HepG2 (cell line): Measurements from ENCODE around the gene ZSWIM5. TPM values are rescaled to one million over a fixed set of nuclear protein-coding genes. Genes with fewer than 3 reads are reported as not detected.
A peak's percentile ranks its signal among the peaks of the same experiment; 100 is the strongest.

Experiments used
- ARNT ChIP-seq: fragments of 450-650 bp; IDR thresholded peaks from 2 replicates; pipeline ENCODE4 v1.6.1; 2017
- ELF1 ChIP-seq: sonication (generic); formaldehyde crosslinking; IDR thresholded peaks from 2 replicates; pipeline ENCODE4 v1.4.0; 2020; ENCODE audit warnings: missing genetic modification reagents
- GTF3A ChIP-seq: sonication (generic); formaldehyde crosslinking; conservative IDR thresholded peaks from 2 replicates; pipeline ENCODE4 v1.4.0; 2020; ENCODE audit warnings: mild to moderate bottlenecking, missing genetic modification reagents
- HNRNPL ChIP-seq: fragments of 200-400 bp; formaldehyde crosslinking; IDR thresholded peaks from 2 replicates; pipeline ENCODE4 v1.6.1; 2017; ENCODE audit warnings: mild to moderate bottlenecking, low read depth, low read length
- KLF9 ChIP-seq: IDR thresholded peaks from 2 replicates; pipeline ENCODE4 v1.6.1; 2016; ENCODE audit warnings: low read depth
- MAFG ChIP-seq: sonication (generic); formaldehyde crosslinking; IDR thresholded peaks from 2 replicates; pipeline ENCODE4 v1.5.1; 2020; ENCODE audit warnings: mild to moderate bottlenecking, missing genetic modification reagents
- PTBP1 ChIP-seq: fragments of 200-400 bp; formaldehyde crosslinking; IDR thresholded peaks from 2 replicates; pipeline ENCODE4 v1.6.1; 2018; ENCODE audit warnings: low read length, low read depth; ENCODE audit not compliant: poor library complexity, severe bottlenecking
- SNAPC2 ChIP-seq: sonication (generic); formaldehyde crosslinking; IDR thresholded peaks from 2 replicates; pipeline ENCODE4 v1.8.1; 2022; ENCODE audit warnings: mild to moderate bottlenecking, missing genetic modification reagents
- STAG1 ChIP-seq: sonication (generic); formaldehyde crosslinking; IDR thresholded peaks from 2 replicates; pipeline ENCODE4 v1.4.0; 2020; ENCODE audit warnings: missing genetic modification reagents
- U2AF1 ChIP-seq: fragments of 200-400 bp; formaldehyde crosslinking; optimal IDR thresholded peaks from 2 replicates; pipeline ENCODE3; 2017; ENCODE audit warnings: mild to moderate bottlenecking, low read depth, low read length
- ZBTB39 ChIP-seq: sonication (generic); formaldehyde crosslinking; IDR thresholded peaks from 2 replicates; pipeline ENCODE4 v1.5.0; 2020; ENCODE audit warnings: missing genetic modification reagents
- ZFP36 ChIP-seq: fragments of 150-350 bp; IDR thresholded peaks from 2 replicates; pipeline ENCODE4 v1.6.1; 2018; ENCODE audit warnings: borderline replicate concordance, low read length, low read depth; ENCODE audit not compliant: partially characterized antibody
- ZIK1 ChIP-seq: sonication (generic); formaldehyde crosslinking; IDR thresholded peaks from 2 replicates; pipeline ENCODE4 v1.5.0; 2020; ENCODE audit warnings: mild to moderate bottlenecking, low read depth, missing genetic modification reagents, borderline replicate concordance
- ZNF12 ChIP-seq: sonication (generic); formaldehyde crosslinking; IDR thresholded peaks from 2 replicates; pipeline ENCODE4 v1.5.0; 2020; ENCODE audit warnings: missing genetic modification reagents
- ZNF264 ChIP-seq: sonication (generic); formaldehyde crosslinking; IDR thresholded peaks from 2 replicates; pipeline ENCODE4 v1.4.0; 2020; ENCODE audit warnings: missing genetic modification reagents
- ZNF3 ChIP-seq: IDR thresholded peaks from 2 replicates; pipeline ENCODE4 v1.7.0; 2017; ENCODE audit warnings: inconsistent platforms
- ZNF326 ChIP-seq: sonication (generic); formaldehyde crosslinking; IDR thresholded peaks from 2 replicates; pipeline ENCODE4 v1.4.0; 2020; ENCODE audit warnings: missing genetic modification reagents, borderline replicate concordance
- ZNF563 ChIP-seq: sonication (generic); formaldehyde crosslinking; IDR thresholded peaks from 2 replicates; pipeline ENCODE4 v1.8.0; 2022; ENCODE audit warnings: mild to moderate bottlenecking, moderate library complexity, missing genetic modification reagents
- ZNF570 ChIP-seq: sonication (generic); formaldehyde crosslinking; IDR thresholded peaks from 2 replicates; pipeline ENCODE4 v1.4.0; 2020; ENCODE audit warnings: mild to moderate bottlenecking, missing genetic modification reagents, borderline replicate concordance
- ZNF703 ChIP-seq: sonication (generic); formaldehyde crosslinking; IDR thresholded peaks from 2 replicates; pipeline ENCODE4 v1.5.1; 2020; ENCODE audit warnings: missing genetic modification reagents, mild to moderate bottlenecking, moderate library complexity, borderline replicate concordance
- polyA plus RNA-seq, 8 experiments: library from polyadenylated mRNA; depleted of rRNA in 3 of 8; stranded (reverse) in 7 of 8; unstranded in 1 of 8; fragments of >200 nt; fragmentation: Illumina TruSeq in 4 of 8; extraction: Trizol in 4 of 8; gene quantifications; 2 replicates each; pipeline versions ENCODE4 v1.2.1 to v1.2.3, GENCODE V29; 2011 to 2016; ENCODE audit warnings: low read depth in 4 of 8, missing spikeins in 1 of 8, mixed read lengths in 1 of 8; ENCODE audit not compliant: insufficient read depth in 1 of 8
- total RNA-seq, 5 experiments: library from RNA; depleted of rRNA; stranded (reverse); fragments of >200 nt; fragmentation: Illumina TruSeq; extraction: Trizol; gene quantifications; 2 replicates each; pipeline ENCODE4 v1.2.3, GENCODE V29; 2016; ENCODE audit warnings: low read depth in 1 of 5
- TF ChIP-seq, protein P1 (sequence below): sonication (generic); formaldehyde crosslinking; IDR thresholded peaks from 2 replicates; pipeline ENCODE4 v1.4.0; 2020; ENCODE audit warnings: missing genetic modification reagents
- TF ChIP-seq, protein P2 (sequence below): IDR thresholded peaks from 2 replicates; pipeline ENCODE4 v1.4.0; 2020; ENCODE audit warnings: mild to moderate bottlenecking, missing genetic modification reagents
- TF ChIP-seq, protein P3 (sequence below): sonication (generic); formaldehyde crosslinking; IDR thresholded peaks from 2 replicates; pipeline ENCODE4 v1.5.0; 2020; ENCODE audit warnings: mild to moderate bottlenecking, missing genetic modification reagents

ZSWIM5 gene
- total and polyA plus RNA-seq, 2 of the 13 experiments (the other 11 are each of a cell fraction or from before 2014, with no cell fraction given), result 11.0 to 20.6 TPM

- TF ChIP-seq, protein P1, sequence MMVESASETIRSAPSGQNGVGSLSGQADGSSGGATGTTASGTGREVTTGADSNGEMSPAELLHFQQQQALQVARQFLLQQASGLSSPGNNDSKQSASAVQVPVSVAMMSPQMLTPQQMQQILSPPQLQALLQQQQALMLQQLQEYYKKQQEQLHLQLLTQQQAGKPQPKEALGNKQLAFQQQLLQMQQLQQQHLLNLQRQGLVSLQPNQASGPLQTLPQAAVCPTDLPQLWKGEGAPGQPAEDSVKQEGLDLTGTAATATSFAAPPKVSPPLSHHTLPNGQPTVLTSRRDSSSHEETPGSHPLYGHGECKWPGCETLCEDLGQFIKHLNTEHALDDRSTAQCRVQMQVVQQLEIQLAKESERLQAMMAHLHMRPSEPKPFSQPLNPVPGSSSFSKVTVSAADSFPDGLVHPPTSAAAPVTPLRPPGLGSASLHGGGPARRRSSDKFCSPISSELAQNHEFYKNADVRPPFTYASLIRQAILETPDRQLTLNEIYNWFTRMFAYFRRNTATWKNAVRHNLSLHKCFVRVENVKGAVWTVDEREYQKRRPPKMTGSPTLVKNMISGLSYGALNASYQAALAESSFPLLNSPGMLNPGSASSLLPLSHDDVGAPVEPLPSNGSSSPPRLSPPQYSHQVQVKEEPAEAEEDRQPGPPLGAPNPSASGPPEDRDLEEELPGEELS (CRISPR knock-in tag), result peak; percentile 94
- TF ChIP-seq ZIK1 (CRISPR knock-in tag) (no peak), ARNT (no peak), ZFP36 (no peak), GTF3A (no peak), ZNF570 (no peak), ZNF3 (CRISPR knock-in tag) (no peak), SNAPC2 (CRISPR knock-in tag) (no peak), ZNF563 (CRISPR knock-in tag) (no peak), PTBP1 (no peak), U2AF1 (no peak), ELF1 (CRISPR knock-in tag) (0 out of 2 replicates have a peak, but pooled peaks have one; percentile 27), ZNF264 (CRISPR knock-in tag) (peak; percentile 39; the same call in 1 of the 2 replicates), HNRNPL (no peak), KLF9 (CRISPR knock-in tag) (no peak), ZNF703 (no peak), STAG1 (CRISPR knock-in tag) (0 out of 2 replicates have a peak, but pooled peaks have one; percentile 17), ZNF326 (CRISPR knock-in tag) (no peak), ZNF12 (CRISPR knock-in tag) (no peak), MAFG (CRISPR knock-in tag) (no peak), ZBTB39 (CRISPR knock-in tag) (no peak)
- TF ChIP-seq, protein P2, sequence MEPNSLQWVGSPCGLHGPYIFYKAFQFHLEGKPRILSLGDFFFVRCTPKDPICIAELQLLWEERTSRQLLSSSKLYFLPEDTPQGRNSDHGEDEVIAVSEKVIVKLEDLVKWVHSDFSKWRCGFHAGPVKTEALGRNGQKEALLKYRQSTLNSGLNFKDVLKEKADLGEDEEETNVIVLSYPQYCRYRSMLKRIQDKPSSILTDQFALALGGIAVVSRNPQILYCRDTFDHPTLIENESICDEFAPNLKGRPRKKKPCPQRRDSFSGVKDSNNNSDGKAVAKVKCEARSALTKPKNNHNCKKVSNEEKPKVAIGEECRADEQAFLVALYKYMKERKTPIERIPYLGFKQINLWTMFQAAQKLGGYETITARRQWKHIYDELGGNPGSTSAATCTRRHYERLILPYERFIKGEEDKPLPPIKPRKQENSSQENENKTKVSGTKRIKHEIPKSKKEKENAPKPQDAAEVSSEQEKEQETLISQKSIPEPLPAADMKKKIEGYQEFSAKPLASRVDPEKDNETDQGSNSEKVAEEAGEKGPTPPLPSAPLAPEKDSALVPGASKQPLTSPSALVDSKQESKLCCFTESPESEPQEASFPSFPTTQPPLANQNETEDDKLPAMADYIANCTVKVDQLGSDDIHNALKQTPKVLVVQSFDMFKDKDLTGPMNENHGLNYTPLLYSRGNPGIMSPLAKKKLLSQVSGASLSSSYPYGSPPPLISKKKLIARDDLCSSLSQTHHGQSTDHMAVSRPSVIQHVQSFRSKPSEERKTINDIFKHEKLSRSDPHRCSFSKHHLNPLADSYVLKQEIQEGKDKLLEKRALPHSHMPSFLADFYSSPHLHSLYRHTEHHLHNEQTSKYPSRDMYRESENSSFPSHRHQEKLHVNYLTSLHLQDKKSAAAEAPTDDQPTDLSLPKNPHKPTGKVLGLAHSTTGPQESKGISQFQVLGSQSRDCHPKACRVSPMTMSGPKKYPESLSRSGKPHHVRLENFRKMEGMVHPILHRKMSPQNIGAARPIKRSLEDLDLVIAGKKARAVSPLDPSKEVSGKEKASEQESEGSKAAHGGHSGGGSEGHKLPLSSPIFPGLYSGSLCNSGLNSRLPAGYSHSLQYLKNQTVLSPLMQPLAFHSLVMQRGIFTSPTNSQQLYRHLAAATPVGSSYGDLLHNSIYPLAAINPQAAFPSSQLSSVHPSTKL (CRISPR knock-in tag), result peak; percentile 99
- TF ChIP-seq, protein P3, sequence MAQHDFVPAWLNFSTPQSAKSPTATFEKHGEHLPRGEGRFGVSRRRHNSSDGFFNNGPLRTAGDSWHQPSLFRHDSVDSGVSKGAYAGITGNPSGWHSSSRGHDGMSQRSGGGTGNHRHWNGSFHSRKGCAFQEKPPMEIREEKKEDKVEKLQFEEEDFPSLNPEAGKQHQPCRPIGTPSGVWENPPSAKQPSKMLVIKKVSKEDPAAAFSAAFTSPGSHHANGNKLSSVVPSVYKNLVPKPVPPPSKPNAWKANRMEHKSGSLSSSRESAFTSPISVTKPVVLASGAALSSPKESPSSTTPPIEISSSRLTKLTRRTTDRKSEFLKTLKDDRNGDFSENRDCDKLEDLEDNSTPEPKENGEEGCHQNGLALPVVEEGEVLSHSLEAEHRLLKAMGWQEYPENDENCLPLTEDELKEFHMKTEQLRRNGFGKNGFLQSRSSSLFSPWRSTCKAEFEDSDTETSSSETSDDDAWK (CRISPR knock-in tag), result no peak
Observed at GRCh38 chr1:45172005-45172404, 34.4 kb downstream of the ZSWIM5 start (continued).
